Neuron (in vitro differentiated cells): ENCODE measurements around the gene SUPT3H.
"Not testable (repeated sequence)": the region's sequence is repeated elsewhere in the genome, so short reads cannot be mapped to it uniquely, and the experiment has no call there.

Experiments
- H2AFZ ChIP-seq: one replicate; pipeline ENCODE4 v1.6.1; 2013; ENCODE audit warnings: low read depth, mild to moderate bottlenecking, inconsistent platforms, low read length, moderate library complexity
- H3K27me3 ChIP-seq: one replicate; pipeline ENCODE4 v1.6.1; 2013; ENCODE audit warnings: low read length; ENCODE audit not compliant: insufficient read depth
- H3K36me3 ChIP-seq: one replicate; pipeline ENCODE4 v1.6.1; 2013; ENCODE audit warnings: low read length; ENCODE audit not compliant: insufficient read depth
- H3K4me1 ChIP-seq: one replicate; pipeline ENCODE4 v1.6.1; 2013; ENCODE audit warnings: low read length; ENCODE audit not compliant: insufficient read depth
- H3K4me3 ChIP-seq: 2 replicates; pipeline ENCODE4 v1.5.1; 2013; ENCODE audit warnings: mild to moderate bottlenecking, low read length, moderate library complexity
- H3K9me3 ChIP-seq: one replicate; pipeline ENCODE4 v1.6.1; 2013; ENCODE audit warnings: low read length

Gene SUPT3H

DNA sequence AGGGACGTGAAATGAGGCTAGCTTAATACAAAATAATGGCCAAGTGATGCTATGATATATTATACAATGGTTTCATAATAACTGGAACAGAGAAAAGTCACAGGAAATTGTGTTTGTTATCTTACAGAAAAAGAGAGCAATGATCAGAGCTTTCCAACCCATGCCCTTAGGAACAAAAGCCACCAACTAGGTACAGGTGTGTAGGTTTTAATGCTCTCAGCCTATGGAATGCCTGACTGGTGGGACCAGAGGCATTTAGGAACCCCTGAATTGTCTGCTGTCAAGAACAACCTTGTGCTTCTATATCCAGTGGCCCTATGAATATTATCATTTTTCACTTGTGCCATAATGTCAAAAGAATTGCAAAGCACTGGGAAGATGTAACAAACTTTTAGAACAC lies 182.6 kb downstream of the SUPT3H start:
- Histone ChIP-seq H3K4me3 (no peak overlapping the region), H2AFZ (no peak overlapping the region), H3K9me3 (no peaks in the 10 kb centered on the region), H3K36me3 (no peaks in the 10 kb centered on the region), H3K4me1 (no peaks in the 10 kb centered on the region), H3K27me3 (no peaks in the 10 kb centered on the region)

- Histone ChIP-seq H3K4me1 (no peaks in the 10 kb centered on the region), H2AFZ (no peak overlapping the region), H3K36me3 (no peaks in the 10 kb centered on the region), H3K9me3 (no peaks in the 10 kb centered on the region), H3K4me3 (no peak overlapping the region), H3K27me3 (no peaks in the 10 kb centered on the region)
Observed at GRCh38 chr6:45192556-45192955, 185.2 kb downstream of the SUPT3H start.

- no peaks in the 10 kb centered on the region for H3K9me3 ChIP-seq
- H3K4me1 ChIP-seq = no peaks in the 10 kb centered on the region
- no peaks in the 10 kb centered on the region for H3K36me3 ChIP-seq
- H2AFZ ChIP-seq = no peak overlapping the region
- H3K27me3 ChIP-seq = no peaks in the 10 kb centered on the region
- H3K4me3 ChIP-seq = no peak overlapping the region
Observed at GRCh38 chr6:45191414-45191813, 186.3 kb downstream of the SUPT3H start.

GRCh38 chr6:45187836-45188235 lies 189.9 kb downstream of the SUPT3H start:
- no peak overlapping the region for H2AFZ ChIP-seq
- H3K4me1 ChIP-seq = no peaks in the 10 kb centered on the region
- no peaks in the 10 kb centered on the region for H3K36me3 ChIP-seq
- H3K9me3 ChIP-seq = no peaks in the 10 kb centered on the region
- no peak overlapping the region for H3K4me3 ChIP-seq
- no peaks in the 10 kb centered on the region for H3K27me3 ChIP-seq

DNA sequence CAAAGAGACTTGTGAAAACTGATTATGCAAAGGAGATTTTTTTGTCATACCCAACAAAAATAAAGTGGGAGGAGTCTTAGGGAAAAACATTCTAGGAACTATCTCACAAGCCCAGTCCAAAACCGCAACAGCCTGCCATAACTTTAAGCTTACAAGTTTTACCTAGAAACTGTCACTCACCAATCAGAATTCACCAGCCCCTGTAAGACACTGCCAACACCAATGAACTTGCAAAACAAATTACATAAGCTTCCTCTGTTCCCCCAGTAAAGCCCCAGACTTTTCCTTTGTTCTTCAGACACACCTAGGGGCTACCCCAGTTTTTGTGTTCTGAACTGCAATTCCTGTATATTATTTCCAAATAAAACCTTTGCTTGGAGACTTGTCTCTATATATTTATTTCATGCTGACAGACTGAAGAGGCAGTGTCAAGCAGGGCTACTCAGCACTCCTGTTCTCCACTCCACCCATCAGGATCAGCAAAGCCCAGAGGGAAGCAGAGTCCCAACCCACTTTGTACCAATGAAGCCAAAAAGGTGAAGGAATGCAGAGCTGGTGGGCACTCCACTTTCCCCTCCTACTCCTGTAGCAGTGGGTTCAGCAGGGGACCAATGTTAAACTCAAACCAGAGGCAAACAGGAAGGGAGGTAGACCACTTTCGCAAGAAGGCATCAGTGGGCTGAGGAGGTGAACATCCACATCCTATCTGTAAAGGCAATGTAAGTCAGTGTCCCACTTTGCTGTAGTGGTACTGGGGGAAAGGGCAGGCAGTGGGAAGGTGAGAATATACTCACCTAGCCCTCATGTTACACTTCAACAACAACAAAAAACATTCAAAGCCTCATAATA lies 192.1 kb downstream of the SUPT3H start:
- Histone ChIP-seq H3K4me3 (no peak overlapping the region), H3K36me3 (no peaks in the 10 kb centered on the region), H3K4me1 (no peaks in the 10 kb centered on the region), H3K27me3 (no peaks in the 10 kb centered on the region), H3K9me3 (no peaks in the 10 kb centered on the region), H2AFZ (no peak overlapping the region)

GRCh38 chr6:45184937-45185336 lies 192.8 kb downstream of the SUPT3H start:
- Histone ChIP-seq H3K4me3 (no peak overlapping the region), H2AFZ (no peak overlapping the region), H3K4me1 (no peaks in the 10 kb centered on the region), H3K9me3 (no peaks in the 10 kb centered on the region), H3K27me3 (no peaks in the 10 kb centered on the region), H3K36me3 (no peaks in the 10 kb centered on the region)

GRCh38 chr6:45184040-45184439 lies 193.7 kb downstream of the SUPT3H start:
- no peak overlapping the region for H2AFZ ChIP-seq
- no peaks in the 10 kb centered on the region for H3K9me3 ChIP-seq
- H3K4me3 ChIP-seq = no peak overlapping the region
- H3K27me3 ChIP-seq = no peaks in the 10 kb centered on the region
- H3K36me3 ChIP-seq = no peaks in the 10 kb centered on the region
- no peaks in the 10 kb centered on the region for H3K4me1 ChIP-seq

GRCh38 chr6:45176373-45176772 lies 201.4 kb downstream of the SUPT3H start:
- not testable (repeated sequence) for H2AFZ ChIP-seq, H3K27me3 ChIP-seq, H3K4me3 ChIP-seq, H3K4me1 ChIP-seq, H3K36me3 ChIP-seq, H3K9me3 ChIP-seq

DNA sequence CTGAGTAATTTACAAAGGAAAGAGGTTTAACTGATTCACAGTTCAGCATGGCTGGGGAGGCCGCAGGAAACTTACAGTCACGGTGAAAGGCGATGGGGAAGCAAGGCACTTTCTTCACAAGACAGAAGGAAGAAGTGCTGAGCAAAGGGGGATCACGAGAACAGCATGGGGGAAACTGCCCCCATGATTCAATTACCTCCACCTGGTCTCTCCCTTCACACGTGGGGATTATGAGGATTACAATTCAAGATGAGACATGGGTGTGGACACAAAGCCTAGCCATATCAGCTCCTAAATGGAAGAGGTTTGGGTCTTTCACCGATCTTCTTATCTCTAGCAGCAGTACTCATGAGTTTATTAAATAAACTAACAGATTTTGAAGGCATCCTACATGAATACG lies 202.5 kb downstream of the SUPT3H start:
- Histone ChIP-seq H3K9me3 (no peaks in the 10 kb centered on the region), H3K4me1 (peaks cover under 1% of the 10 kb centered on the region), H3K36me3 (no peaks in the 10 kb centered on the region)

GRCh38 chr6:45174045-45174444 lies 203.7 kb downstream of the SUPT3H start:
- Histone ChIP-seq H3K4me3 (no peak overlapping the region), H2AFZ (no peak overlapping the region), H3K36me3 (no peaks in the 10 kb centered on the region), H3K9me3 (no peaks in the 10 kb centered on the region), H3K27me3 (no peaks in the 10 kb centered on the region), H3K4me1 (peaks cover 6% of the 10 kb centered on the region)

More for the DNA sequence above, 202.5 kb downstream of the SUPT3H start:
- no peaks in the 10 kb centered on the region for H3K27me3 ChIP-seq
- no peak overlapping the region for H2AFZ ChIP-seq
- H3K4me3 ChIP-seq = no peak overlapping the region

GRCh38 chr6:45171380-45171779 lies 206.4 kb downstream of the SUPT3H start:
- Histone ChIP-seq H3K27me3 (no peaks in the 10 kb centered on the region), H3K36me3 (no peaks in the 10 kb centered on the region), H3K4me1 (peaks cover 6% of the 10 kb centered on the region), H3K4me3 (no peak overlapping the region), H3K9me3 (no peaks in the 10 kb centered on the region), H2AFZ (no peak overlapping the region)

- Histone ChIP-seq H3K36me3 (no peaks in the 10 kb centered on the region), H3K4me1 (peaks cover 6% of the 10 kb centered on the region), H3K4me3 (no peak overlapping the region), H3K27me3 (no peaks in the 10 kb centered on the region), H2AFZ (no peak overlapping the region), H3K9me3 (no peaks in the 10 kb centered on the region)
Observed at GRCh38 chr6:45170309-45170708, 207.4 kb downstream of the SUPT3H start.

DNA sequence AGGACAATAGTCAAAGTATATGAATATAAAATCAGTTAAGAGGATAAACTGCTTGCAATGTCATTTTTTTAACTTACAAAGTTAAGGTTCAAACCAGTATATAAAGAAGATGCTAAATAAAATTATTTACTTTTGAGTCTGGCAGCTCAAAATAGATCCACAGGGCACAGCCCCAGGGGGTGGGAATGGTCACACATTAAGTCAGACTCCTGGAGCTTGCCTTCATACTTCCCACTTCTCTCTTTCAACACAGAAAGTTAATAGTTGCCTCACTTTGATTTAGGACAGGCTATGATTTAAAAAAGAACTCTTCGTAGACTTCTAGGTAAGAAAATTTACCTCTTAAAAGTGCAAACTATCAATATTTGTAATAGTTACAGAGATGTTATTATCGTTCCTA lies 207.9 kb downstream of the SUPT3H start:
- no peak overlapping the region for H2AFZ ChIP-seq
- H3K4me1 ChIP-seq = peaks cover 6% of the 10 kb centered on the region
- no peaks in the 10 kb centered on the region for H3K36me3 ChIP-seq
- H3K27me3 ChIP-seq = no peaks in the 10 kb centered on the region
- H3K4me3 ChIP-seq = no peak overlapping the region
- H3K9me3 ChIP-seq = no peaks in the 10 kb centered on the region
